AG08396 (cell line): ENCODE measurements around the gene EVI5L.

Source experiments
- DNase-seq: peaks from one replicate; pipeline ENCODE4 v3.0.0; 2012; ENCODE audit warnings: low spot score, mixed read lengths

EVI5L gene

DNA sequence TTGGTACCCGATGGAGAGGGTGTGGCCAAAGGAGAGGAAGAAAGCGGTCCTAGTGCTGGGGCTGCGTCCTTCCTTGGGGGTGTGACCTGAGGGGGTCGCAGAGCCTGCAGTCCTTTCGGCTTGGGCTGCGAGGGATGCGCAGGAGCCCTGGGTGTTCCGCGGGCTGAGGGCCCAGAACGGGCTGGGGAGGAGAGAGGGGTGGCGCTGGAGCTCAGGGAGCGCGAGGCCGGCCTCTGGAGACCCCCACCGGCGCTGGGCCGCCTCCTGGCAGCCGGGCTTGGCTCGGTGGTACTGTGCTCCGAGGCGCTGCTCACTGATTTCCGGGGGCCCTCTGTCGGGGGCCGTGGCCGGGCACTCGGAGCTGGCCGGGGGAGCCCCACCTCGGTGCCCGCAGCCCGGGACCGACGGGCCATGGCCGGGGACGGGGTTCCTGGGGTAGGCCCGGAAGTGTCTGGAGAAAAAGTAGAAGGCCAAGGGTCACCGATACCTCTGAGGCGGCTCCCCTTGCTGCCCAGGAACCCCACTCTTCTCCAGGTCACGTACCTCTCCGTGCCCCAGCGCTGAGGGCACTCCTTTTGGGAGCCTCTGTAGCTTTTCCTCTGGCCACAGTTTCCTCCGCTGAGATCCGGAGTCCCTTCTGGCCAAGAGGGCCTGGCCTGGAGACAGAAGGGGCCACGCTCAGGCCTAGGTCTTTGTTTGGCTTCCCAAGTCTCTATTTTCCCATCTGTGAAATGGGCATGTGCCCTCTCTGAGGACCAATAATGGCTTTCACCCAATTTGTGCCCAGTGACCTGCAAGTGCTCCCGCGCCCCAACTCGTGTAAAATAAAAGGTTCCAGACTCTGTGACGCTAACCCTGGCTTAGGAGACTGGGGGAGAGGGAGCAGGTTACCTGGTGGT, 42.5 kb downstream of the EVI5L start:
- DNase-seq, result no peak

DNA sequence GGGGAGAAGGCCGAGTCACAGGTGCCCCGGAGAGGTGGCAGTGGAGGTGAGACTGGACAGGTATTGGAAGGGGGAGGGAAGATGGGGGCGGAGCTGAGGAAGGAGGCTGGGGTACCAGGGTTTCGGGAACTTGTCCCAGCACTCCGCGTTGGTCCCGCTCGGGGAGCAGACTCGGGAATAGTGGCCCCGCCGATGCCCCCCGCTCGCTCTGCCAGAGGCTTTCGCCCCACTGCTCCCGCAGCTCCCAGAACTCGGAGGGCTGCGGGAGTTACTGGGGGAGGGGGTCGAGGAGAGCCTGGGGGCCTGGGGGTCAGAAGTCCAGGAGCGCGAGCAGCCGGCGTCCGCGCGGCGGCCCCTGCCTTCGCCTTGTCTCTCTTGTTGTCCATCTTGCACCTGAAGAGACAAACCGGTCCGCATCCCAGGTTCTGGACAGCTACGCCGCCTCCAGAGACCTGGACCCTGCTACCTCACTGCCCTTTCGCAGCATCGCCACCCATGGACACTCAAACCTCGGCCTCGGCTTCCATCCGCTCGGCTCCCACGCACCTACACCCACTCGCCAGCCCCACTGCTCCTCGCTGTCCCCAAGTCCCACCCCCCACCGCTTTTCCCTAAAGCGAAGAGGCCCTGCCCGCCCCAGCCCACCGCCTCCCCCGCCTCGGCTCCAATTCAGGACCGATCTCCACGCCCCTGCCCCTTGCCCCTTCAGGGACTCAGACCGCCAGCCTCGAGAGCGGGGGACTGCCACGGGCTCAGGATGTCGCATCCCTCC, 43.5 kb downstream of the EVI5L start:
- no peak for DNase-seq

DNA sequence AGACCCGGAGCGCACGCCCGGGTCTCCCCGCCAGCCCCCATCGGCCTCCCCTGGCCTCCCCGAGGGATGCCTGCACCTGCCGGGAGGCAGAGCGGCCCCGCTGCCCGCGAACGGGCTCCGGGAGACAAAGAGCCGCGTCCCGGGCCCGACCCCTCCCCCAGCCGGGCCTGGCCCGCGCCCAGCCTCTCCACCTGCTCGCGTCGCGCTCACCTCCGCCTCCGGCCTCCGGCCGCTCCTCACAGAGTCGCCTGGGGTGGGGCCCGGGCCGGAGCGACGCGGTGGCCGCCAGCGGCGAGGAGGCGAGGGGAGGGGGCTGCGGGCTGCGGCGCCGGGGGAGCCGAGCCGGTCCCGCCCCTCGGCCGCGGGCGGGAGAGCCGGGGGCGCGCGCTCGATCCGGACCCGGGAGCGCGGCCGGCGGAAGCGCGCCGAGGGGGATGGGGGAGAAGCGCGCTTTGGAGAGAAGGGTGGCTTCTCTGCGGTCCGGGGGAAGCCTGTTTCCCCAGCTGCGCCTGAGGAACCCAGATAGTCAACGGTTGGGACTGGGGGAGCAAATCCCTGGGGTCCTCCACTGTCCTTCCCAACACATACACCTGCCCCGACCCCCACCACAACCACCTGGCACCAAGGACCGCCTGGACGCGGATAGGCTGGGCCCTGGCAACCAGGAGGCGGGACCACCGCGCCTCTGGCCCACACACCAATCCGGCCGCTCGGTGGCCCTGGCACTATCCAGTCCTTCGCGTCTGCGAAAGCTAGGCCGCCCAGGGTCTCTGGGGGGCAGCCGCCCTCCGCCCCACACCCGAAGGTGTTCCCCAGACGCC, 44.3 kb downstream of the EVI5L start, which contains the start of gene PRR36:
Gene PRR36 (minus strand): TSS at position 315 of the 821 bp plus-strand sequence. CDS start 701 bp downstream, outside the sequence.
- DNase-seq, result peak; percentile 56

GRCh38 chr19:7874897-7875273, 44.9 kb downstream of the EVI5L start:
- no peak for DNase-seq

- no peak for DNase-seq
These were observed 47.3 kb downstream of the EVI5L start for GRCh38 chr19:7877249-7877836.

- no peak for DNase-seq
These were observed 49.2 kb downstream of the EVI5L start for GRCh38 chr19:7879111-7879807.

- DNase-seq, result no peak
These were observed 49.8 kb downstream of the EVI5L start for GRCh38 chr19:7879836-7880235.

DNA sequence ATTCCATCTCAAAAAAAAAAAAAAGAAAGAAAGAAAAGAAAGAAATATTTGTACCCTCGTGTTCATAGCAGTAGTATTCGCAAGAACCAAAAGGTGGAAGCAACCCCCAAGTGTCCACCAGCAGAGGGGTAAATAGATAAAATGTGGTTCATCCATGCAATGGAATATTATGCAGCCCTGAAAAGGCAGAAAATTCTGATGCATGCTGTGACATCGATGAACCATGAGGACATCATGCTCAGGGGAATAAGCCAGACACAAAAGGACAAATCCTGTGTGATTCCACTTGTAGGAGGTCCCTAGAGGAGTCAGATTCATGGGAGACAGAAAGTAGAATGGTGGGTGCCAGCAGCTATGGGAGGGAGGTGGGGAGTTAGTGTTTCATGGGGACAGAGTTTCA, 51.9 kb downstream of the EVI5L start:
- DNase-seq, result no peak

DNA sequence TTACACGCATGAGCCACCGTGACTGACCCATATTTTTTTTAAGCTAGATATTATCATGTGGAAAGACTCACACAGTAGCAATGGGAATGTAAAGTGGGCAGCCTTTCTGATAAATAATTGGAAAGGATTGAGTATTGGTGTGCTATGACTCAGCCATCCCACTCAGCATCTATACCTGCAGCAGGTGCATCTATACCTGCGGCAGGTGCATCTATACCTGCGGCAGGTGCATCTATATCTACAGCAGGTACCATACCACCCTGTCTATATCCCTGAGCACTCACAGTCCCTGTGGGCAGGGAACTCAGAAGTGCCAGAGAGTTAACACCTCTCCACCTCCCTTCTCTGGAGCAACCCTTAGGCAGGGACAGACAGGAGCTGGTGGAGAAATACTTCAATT, 53.1 kb downstream of the EVI5L start:
- no peak for DNase-seq

DNA sequence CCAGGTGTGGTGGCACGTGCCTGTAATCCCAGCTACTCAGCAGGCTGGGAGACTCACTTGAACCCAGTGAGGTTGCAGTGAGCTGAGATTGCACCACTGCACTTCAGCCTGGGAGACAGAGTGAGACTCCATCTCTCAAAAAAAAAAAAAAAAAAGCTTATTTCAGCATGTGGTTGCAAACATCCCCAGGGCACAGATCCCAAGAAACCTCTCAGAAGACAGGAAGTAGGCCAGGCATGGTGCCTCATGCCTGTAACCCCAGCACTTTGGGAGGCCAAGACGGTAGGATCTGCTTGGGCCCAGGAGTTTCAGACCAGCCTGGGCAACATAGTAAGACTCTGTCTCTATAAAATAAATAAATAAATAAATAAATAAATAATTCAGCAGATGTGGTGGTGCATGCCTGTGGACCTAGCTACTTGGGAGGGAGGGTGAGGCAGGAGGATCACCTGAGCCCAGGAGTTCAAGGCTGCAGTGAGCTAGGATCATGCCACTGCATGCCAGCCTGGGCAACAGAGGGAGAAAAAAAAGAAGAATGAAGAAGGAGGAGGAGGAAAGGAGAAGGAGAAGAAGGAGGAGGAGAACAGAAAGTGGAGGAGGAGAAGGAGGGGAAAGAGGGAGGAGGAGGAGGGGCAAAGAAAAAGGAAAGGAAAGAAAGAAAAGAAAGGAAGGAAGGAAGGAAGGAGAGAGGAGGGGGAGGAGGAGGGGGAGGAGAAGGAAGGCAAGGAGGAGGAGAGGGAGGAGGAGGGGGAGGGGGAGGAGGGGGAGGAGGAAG, 54.0 kb downstream of the EVI5L start:
- no peak for DNase-seq

GRCh38 chr19:7885818-7886217, 55.8 kb downstream of the EVI5L start:
- no peak for DNase-seq

DNA sequence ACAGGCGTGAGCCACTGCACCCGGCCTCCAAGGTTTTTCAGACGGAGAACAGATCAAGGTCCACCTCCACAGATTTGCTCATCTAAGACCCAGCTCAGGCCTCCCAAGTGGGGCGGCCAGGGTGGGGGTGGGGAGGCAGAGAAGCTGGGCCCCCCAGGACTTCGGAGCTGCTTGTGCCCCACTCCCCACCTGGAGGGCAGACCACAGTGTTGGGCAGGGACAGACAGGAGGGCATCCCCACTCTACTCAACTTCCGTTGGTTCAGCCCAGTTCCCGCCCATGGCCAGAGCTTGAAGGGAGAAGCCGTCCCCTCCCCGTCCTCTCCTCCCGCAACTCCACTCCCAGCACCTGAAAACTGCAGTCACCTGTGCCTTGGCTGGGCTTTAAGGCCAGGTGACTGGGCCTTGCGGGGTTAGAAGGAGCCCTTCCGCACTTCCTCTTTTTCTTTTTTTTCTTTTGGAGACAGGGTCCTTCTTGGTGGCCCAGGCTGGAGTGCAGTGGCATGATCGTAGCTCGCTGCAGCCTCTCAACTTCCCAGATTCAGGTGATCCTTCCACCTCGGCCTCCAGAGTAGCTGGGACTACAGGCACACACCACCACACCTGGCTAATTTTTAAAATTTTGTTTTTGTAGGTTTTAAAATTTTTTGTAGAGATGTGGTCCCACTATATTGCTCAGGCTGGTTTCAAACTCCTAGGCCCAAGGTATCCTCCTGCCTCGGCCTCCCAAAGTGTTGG, 57.6 kb downstream of the EVI5L start:
- no peak for DNase-seq

DNA sequence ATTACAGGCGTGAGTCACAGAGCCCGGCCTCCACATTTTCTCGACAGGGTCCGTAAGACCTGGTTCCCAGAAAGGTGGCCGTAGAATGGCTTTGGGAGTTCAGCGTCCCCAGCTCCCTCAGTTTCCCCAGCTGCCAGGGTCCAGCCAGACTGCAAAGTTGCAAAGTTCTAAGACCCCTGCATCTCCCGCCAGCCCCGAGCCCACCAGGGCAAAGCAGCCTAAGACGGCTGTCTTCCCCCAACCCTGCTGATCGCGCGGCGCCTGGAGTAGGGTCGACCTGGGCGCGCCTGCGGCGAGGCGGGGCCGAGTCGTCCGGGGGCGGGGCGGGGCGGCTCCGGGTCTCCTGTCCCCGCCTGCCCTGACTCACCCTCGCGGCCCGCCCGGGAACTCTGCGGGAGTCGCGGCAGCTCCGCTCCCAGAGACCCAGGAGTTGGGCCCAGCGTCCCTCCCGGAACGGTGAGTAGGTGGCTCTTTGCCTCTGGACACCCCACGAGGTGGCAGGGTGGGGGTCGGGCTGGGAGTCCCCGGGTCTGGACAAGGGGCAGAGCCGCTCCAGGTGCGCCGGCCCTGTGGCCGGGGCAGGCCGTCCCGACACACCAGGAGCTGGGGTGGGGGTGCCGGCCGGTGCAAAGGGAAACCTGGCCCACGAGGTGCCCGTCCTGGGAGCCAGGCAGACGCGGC, 58.3 kb downstream of the EVI5L start, which contains the start of gene LRRC8E:
Gene LRRC8E (plus strand): TSS at position 366 of the 681 bp plus-strand sequence. CDS start 7,094 bp downstream, outside the sequence.
- DNase-seq, result peak; percentile 87

DNA sequence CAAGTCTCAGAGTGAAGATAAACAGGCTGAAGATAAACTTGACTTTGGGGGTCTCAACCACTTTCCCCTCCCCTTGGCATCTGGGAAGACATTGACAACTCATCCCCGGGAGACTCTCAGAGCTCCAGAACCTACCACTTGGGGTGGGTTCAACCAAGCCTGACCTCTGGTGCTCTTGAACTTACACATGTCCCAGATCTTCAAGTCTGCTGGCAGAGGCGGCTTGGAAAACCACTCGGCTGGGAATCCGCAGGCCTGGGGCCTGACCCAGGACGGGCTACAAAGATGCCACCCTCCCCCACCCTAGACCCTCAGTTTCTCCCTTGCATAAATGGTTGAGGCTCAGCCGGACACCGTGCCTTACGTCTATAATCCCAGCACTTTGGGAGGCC, 58.8 kb downstream of the EVI5L start:
- no peak for DNase-seq

- DNase-seq, result peak; percentile 31
These were observed 63.5 kb downstream of the EVI5L start for GRCh38 chr19:7893362-7894101.

DNA sequence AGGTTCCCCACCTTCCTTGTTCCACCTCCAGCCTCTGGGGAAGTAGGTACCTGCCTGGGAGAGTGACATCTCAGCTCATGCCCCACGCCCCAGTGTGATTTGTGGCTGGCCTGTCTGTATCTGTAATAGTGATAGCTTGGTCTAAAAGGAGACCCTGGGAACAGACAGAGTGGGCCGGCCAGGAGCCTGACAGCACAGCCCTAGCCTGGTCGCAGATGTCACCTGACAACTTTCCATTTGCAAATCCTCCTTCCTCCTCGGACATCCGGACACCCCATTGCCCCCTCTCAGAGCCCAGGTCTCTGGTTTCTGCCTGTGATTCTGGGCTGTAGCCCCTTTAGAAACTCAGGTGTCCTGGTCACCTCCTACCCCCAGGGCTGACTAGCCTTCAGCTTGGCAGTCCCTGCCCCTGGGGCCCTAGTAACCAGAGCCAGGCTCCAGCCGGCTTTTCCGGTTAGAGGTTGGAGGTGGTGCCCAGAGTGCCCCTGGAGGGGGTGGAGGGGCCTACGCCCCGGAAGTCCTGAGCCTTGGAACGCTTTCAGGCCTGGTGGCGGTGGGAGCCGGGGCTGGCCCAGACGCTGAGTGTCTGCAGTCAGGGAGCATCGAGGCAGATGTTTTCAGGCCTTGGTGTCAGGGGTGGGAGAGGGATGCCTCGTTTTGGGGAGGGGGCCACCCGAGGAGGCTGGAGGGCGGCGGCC, 64.7 kb downstream of the EVI5L start:
- DNase-seq, result no peak

DNA sequence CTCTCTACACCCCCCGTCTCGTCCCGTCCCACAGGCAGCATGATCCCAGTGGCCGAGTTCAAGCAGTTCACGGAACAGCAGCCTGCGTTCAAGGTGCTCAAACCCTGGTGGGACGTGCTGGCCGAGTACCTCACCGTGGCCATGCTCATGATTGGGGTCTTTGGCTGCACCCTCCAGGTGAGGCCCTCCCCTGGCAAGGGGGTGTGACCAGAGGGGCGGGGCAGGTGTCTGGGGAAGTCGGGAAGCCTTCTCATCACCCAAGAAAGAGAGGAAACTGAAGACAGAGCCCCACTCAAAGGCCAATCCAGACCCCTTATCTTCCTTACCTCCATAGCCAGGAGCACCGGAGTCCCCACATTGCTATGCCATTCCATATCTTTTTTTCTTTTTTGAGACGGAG, 65.5 kb downstream of the EVI5L start:
- DNase-seq, result no peak

DNA sequence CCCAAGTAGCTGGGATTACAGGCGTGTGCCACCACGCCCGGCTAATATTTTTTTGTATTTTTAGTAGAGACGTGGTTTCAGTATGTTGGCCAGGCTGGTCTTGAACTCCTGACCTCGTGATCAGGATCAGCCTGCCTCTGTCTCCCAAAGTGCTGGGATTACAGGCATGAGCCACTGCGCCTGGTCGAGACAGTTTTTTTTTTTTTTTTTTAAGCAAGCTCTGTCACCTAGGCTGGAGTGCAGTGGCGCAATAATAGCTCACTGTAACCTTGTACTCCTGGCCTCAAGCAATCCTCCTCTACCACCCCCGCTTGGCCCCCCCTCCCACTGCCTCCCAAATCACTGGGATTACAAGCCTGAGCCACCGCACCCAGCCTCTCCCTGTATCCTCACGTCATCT, 67.3 kb downstream of the EVI5L start:
- DNase-seq, result no peak
